DMS53 treated with DMSO at 0.1 percent for 48 hours (cell line): ENCODE data around the gene HHIP.

Source experiments
- DNase-seq: peaks from one replicate; lab custom pipeline; 2025; ENCODE audit not compliant: unreplicated experiment; lab: John Stamatoyannopoulos, UW

HHIP gene

GRCh38 chr4:144656850-144657249 lies 10.9 kb downstream of the HHIP start:
- no peak for DNase-seq

- no peak for DNase-seq
These were observed 12.1 kb downstream of the HHIP start for GRCh38 chr4:144658015-144658567.

GRCh38 chr4:144658903-144659302 lies 12.9 kb downstream of the HHIP start:
- no peak for DNase-seq

GRCh38 chr4:144659447-144659846 lies 13.5 kb downstream of the HHIP start:
- DNase-seq: no peak

GRCh38 chr4:144663834-144664475 lies 18.0 kb downstream of the HHIP start:
- DNase-seq: no peak

GRCh38 chr4:144666539-144667175 lies 20.7 kb downstream of the HHIP start:
- no peak for DNase-seq

GRCh38 chr4:144667500-144667899 lies 21.5 kb downstream of the HHIP start:
- DNase-seq: no peak

- no peak for DNase-seq
These were observed 24.8 kb downstream of the HHIP start for GRCh38 chr4:144670776-144671175.

- no peak for DNase-seq
These were observed 28.8 kb downstream of the HHIP start for GRCh38 chr4:144674711-144675110.

- DNase-seq: no peak
These were observed 35.9 kb downstream of the HHIP start for GRCh38 chr4:144681806-144682205.

GRCh38 chr4:144683516-144683915 lies 37.6 kb downstream of the HHIP start:
- DNase-seq: no peak

- DNase-seq: no peak
These were observed 40.0 kb downstream of the HHIP start for GRCh38 chr4:144685911-144686310.

GRCh38 chr4:144686921-144687320 lies 41.0 kb downstream of the HHIP start:
- no peak for DNase-seq

GRCh38 chr4:144687466-144687865 lies 41.5 kb downstream of the HHIP start:
- no peak for DNase-seq

GRCh38 chr4:144688035-144688569 lies 42.1 kb downstream of the HHIP start:
- DNase-seq: no peak

GRCh38 chr4:144689125-144689524 lies 43.2 kb downstream of the HHIP start:
- DNase-seq: no peak

GRCh38 chr4:144695721-144696120 lies 49.8 kb downstream of the HHIP start:
- no peak for DNase-seq

- DNase-seq: no peak
These were observed 50.4 kb downstream of the HHIP start for GRCh38 chr4:144696376-144696775.

GRCh38 chr4:144699565-144699964 lies 53.6 kb downstream of the HHIP start:
- DNase-seq: no peak

- DNase-seq: no peak
These were observed 55.8 kb downstream of the HHIP start for GRCh38 chr4:144701683-144702233.

- no peak for DNase-seq
These were observed 57.5 kb downstream of the HHIP start for GRCh38 chr4:144703494-144703893.
